Epidermal melanocyte (primary cell): ENCODE data around the gene AXIN2.
"Not testable (repeated sequence)": the region's sequence is repeated elsewhere in the genome, so short reads cannot be mapped to it uniquely, and the experiment has no call there.

Experiments used
- DNase-seq: peaks from one replicate; pipeline ENCODE4 v3.0.0; 2011; ENCODE audit warnings: low spot score; ENCODE audit not compliant: insufficient read length

The AXIN2 gene

DNA sequence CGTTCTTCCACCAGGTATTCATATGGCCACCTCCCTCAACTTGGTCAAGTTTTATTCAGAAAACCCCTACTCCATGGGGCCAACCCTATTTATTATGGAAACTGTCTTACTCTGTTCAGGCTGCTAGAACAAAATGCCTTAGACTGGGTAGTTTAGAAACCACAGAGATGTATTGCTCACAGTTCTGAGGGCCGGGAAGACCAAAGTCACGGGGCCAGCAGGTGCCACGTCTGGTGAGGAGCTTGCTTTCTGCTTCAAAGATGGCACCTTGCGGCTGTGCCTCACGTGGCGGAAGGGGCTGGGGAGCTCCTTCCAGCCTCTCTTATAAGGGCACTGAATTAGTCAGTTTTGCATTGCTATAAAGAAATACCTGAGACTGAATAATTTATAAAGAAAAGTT is 74.3 kb downstream of the AXIN2 start:
- no peak for DNase-seq

DNA sequence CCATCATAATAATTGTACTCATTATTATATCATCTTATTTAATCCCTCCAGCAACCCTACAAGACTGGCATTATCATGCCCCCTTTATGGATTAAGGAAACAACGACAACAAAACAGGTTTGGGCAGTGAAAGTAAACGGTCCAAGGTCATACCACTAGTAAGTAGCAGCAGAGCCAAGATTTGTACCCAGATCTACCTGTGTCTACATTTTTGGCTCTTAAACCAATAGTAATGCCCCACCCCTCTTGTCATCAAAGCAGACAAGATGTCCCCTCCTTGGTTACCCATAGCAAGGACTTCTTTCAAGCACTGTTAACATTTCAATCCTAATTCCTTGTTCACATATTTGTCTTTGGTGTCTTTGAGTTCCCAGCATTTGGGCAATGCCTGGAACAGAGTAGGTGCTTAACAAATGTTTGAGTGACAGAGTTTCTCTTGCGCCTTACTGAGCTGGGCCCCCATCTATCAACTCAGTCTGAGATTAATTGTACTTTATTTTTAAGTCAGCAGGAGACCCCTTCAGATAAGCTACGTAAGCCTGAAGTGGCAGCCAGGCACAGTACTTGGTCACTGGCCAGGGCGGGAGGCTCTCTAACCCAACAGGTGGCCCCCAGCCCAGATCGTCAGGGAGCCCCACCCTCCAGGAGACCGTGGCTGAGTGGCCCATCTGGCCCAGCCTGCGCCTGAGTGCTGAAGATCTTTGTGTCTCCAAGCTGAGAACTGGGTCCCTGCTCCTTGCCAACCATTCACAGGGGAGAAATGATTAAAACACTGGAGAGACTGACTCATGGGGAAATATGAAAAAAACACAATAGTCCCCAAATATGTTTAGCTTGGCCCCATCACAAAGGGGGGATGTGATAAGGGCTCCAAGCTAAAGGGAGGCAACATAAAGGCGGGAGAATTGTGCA is 75.8 kb downstream of the AXIN2 start:
- no peak for DNase-seq

DNA sequence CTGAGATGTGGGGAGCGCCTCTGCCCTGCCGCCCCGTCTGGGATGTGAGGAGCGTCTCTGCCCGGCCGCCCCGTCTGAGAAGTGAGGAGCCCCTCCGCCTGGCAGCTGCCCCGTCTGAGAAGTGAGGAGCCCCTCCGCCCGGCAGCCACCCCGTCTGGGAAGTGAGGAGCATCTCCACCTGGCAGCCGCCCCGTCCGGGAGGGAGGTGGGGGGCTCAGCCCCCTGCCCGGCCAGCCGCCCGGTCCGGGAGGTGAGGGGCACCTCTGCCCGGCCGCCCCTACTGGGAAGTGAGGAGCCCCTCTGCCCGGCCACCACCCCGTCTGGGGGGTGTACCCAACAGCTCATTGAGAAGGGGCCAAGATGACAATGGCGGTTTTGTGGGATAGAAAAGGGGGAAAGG is 77.0 kb downstream of the AXIN2 start:
- DNase-seq, result not testable (repeated sequence)

DNA sequence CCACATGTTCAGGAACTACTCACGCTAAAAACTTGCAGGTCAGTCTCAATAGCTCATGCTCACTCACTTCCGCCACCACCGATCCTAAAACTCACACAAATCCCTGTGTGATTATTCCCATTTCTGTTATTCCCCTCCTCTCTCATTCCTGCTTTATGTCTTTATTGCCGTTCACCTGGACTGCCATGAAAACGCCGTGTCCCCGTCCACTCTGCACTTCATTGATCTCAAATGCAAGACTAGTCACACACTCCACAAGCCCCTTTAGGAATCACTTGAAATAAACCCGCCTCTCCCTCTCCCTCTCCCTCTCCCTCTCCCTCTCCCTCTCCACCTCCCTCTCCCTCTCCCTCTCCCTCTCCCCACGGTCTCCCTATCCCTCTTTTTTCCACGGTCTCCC is 78.0 kb downstream of the AXIN2 start:
- DNase-seq, result no peak

DNA sequence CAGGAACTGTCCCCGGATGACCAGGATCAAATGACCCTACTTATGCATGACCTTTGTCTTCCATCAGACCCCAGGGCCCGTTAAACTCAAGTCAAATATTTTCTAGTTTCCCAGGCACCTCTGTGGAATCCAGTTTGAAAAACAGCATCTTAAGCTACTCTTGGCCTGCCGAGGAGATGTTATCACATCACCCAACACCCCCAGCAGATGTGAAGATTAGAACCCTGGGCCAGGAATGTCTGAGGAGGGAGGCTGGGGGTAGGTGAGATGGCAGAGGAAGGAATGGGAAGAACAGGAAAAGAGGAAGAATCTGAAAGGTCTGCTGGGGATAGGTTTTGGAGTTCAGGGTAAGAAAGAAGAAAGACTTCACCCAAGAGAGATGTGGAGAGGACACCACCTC is 79.2 kb downstream of the AXIN2 start:
- no peak for DNase-seq

DNA sequence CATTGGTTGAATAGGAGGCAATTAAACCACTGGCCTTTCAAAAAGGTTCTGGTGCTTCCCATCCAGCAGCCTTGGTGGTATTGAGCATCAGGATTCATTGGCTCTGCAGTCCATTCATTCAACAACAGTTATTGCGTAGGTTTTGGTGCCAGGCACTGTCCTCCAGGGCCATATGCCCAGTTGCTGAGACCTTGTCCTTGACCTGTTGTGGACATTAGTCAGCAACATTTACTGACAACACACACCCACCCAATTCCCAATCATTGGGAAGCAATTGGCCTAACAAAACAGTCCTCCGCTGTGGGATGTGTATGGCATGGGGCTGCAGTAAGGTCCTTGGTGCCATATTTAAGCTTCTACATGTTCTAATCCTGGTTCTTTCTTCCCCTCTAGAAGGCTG is 82.2 kb downstream of the AXIN2 start:
- no peak for DNase-seq
